NCI-H1092 treated with DMSO at 0.1 percent for 48 hours (cell line): Measurements from ENCODE around the gene PTPRH.
A peak's percentile ranks its signal among the peaks of the same experiment; 100 is the strongest.

ENCODE experiments used
- DNase-seq: peaks from one replicate; lab custom pipeline; 2025; lab: John Stamatoyannopoulos, UW

Gene PTPRH, protein sequence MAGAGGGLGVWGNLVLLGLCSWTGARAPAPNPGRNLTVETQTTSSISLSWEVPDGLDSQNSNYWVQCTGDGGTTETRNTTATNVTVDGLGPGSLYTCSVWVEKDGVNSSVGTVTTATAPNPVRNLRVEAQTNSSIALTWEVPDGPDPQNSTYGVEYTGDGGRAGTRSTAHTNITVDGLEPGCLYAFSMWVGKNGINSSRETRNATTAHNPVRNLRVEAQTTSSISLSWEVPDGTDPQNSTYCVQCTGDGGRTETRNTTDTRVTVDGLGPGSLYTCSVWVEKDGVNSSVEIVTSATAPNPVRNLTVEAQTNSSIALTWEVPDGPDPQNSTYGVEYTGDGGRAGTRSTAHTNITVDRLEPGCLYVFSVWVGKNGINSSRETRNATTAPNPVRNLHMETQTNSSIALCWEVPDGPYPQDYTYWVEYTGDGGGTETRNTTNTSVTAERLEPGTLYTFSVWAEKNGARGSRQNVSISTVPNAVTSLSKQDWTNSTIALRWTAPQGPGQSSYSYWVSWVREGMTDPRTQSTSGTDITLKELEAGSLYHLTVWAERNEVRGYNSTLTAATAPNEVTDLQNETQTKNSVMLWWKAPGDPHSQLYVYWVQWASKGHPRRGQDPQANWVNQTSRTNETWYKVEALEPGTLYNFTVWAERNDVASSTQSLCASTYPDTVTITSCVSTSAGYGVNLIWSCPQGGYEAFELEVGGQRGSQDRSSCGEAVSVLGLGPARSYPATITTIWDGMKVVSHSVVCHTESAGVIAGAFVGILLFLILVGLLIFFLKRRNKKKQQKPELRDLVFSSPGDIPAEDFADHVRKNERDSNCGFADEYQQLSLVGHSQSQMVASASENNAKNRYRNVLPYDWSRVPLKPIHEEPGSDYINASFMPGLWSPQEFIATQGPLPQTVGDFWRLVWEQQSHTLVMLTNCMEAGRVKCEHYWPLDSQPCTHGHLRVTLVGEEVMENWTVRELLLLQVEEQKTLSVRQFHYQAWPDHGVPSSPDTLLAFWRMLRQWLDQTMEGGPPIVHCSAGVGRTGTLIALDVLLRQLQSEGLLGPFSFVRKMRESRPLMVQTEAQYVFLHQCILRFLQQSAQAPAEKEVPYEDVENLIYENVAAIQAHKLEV

DNA sequence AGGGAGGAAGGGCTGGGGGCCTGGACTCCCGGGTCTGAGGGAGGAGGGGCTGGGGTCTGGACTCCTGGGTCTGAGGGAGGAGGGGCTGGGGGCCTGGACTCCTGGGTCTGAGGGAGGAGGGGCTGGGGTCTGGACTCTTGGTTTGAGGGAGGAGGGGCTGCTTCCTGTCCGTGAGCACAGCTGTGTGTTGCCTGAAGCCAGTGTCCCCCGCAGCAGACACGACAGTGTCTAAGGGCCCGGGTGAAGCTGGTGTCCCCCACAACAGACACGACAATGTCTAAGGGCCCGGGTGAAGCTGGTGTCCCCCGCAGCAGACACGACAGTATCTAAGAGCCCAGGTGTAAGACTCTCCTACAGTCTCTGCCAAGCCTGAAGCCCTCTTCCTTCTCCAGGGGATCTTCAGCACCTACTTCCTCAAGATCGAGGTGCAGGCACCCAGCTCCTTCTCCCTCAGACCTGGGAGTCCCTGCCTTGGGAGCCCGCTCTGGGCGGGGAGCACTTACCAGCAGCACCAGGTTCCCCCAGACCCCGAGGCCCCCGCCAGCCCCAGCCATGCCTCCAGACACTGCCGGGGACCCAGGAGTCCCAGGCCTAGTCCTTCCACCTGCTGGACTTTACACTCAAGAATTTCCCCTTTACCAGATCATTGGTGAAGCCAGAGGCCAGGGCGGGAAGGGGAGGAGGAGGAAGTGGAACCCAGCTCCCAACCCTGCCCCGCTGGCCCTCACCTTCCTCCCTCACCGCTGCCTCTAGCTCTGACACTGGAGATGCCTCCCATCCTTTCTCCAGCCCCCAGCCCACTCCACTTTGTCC lies at the start of gene PTPRH:
Gene PTPRH (minus strand): TSS at position 622 of the 813 bp plus-strand sequence. CDS start 68 bp downstream, at position 554.
- DNase-seq: no peak

DNA sequence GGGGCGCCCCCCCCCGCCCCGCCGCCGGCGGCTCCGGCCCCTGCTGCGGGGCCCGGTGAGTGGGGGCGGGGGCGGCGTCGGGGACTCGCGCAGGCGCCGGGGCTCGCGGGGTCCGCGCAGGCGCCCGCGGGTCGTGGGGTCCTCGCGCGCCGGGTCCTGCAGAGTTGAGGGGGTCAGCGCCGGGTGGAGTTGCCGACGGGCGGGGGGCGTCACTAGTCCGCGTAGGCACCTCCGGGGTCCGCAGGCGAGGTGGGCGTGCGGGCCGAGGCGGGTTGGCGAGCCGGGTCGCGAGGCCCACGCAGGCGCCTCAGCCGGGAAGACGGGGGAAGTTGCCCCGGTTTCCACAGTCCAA lies 49.2 kb upstream of the PTPRH start:
- no peak for DNase-seq

DNA sequence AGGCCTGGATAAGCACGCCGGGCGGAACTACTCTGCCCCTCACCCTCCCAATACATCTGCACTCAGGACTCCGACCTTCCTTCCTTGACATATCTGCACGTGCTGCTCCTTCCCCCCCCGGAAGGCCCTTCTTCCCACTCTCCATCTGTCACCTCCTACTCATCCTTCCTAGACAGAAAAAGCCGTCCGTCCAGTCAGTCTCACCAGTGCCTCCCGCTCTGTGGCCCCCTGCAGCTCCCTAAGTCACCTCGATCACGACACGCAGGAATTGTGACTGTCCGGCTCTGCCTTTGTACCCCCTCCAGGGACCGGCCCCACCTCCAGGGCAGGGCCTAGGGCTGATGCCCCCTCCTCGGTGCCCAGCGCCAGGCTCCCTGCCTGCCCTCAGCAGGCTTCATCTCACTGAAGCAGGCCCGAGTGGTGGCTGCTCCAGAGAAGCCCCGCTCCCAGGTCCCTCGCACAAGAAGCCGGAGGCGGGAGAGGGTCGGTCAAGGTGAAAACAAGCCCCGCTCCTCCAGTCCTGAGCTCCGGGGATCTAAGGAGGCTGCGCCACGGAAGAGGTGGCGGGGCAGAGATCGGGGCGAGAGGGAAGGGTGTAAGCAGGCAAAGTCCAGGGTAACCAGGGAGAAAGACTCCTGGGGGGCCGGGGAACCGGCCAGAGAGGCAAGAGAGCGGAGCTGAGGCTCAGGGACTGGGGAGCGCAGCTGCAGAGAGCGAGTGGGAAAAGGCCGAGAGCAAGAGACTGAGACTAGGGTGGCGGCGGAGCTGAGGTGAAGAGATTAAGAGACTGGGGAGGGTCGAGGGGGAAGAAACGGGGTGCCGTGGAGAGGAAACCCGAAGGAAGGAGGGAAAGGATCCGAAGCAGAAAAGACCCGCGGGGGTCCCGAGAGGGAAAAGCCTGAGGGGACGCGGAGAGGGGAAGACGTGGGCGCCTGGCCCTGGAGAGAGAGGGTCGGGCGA lies 48.4 kb upstream of the PTPRH start:
- no peak for DNase-seq

DNA sequence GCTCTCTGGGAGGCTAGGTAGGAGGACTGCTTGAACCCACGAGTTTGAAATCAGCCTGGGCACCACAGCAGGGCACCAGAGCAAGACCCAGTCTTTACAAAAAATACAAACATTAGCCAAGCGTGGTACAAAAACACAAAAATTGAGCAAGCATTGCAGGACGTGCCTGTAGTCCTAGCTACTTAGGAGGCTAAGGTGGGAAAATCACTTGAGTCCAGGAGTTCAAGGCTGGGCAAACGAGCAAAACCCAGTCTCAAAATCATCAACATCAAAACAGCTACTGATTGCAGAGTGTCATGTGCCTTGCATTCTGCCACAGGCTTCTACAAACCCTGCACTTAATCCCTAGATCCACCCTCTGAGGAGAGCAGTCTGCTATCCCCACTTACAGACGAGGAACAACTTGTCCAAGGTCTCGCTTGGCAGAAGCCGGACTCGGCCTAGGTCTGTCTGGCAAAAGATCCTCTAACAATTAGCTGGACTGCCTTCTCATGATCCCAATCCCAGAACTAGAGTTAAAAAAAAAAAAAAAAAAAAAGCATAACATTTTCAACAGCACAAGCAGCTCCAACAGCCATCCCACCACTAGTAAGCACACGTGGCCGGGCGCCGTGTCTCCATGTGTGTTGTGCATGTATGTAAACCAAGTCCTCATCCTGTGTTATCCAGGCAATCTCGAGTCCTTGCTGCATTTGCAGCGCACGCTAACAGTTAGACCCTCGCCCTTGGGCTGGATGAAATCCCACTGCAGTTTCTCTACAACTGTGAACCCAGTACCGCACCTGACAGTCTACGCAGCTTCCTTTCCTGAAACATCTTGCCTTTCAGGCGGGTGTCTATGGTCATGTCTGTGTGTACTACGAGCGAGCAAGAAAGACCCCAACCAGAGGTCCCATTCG lies 47.5 kb upstream of the PTPRH start:
- DNase-seq: no peak

DNA sequence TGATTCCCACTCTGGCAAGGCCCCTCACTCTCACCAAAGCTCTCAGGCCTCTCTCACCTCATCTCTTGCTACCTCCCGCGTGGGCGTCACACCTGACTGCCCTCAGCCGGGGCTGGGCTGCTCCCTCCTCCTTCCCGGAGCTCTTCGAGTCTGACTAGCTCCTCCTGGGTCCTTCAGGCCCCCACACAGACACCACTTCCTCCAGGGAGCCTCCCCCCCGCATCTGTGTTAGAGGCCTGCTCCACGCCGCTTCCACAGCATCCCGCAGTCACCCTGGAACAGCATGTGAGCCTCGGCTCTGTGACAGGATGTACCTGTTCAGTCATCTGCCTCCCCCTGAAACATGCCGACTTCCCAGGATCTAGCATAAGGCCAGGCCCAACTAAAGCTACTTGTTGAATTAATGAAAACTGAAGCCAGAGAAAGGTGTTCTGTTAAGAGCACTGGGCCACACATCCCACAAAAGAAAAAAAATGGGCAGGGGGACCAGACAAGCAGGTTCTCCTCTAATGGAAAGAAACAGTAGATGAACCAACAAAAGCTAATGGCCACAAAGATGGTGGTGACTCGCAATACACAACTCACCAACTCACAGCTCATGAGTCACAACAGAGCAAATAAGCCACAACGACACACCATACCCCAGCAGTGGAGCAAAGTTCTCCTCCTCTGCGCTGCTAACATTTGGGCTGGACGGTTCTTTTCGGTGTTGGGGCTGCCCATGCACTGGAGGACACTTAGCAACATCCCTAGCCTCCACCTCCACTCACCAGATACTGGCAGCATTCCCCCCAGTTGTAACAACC lies 46.5 kb upstream of the PTPRH start:
- DNase-seq: no peak

DNA sequence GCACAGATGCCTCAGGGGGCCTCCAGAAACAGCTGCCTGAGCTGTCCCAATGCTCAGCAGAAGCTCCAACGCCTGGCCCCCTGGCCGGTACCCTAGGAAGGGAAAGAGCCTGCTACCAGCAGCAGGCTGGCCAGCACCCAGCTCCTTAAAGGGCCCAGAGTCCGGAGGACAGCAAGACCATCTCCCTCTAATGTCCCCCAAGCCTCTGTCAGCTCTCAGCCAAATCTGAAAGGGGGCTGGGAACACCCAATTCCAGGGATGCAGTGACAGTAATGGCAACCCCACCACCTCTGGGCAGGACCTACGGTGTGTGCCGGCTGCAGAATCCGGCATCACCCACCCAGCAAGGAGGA lies 45.3 kb upstream of the PTPRH start:
- DNase-seq: no peak

DNA sequence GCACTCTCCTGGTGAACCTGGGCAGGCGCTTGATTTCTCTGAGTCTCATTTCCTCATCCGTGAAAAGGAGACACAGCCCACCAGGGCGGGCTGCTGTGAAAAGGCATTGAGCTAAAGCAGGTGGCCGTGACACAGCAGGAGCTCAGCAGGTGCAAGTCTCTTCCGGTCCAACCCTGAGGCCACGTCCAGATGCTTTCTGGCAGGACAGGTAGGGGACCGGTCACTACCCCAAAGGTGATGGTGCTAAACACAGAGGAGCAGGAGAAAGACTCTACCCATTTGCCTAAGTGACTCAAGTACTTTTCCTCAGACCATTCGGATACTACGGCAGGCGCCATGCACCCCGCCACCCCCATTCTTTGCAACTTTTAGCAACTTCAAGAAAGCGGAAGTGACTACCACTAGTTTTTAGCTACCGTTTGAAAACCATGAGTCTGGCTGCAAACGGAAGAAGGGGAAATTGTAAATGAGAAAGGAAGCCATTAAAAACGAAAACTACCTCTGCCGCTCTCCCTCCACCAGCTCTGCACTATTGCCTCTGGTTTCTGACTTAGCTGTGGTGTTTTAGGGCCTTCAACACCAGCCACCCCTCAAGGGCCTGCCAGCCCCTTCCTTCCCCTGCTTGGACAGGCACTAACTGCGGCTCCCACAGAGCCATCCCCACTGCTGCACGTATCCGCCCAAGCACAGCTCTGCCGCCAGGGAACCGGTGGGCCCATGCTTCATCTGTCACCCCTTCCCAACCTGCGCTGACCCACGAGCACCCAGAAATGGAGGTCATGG lies 44.7 kb upstream of the PTPRH start:
- peak; percentile 11 for DNase-seq

DNA sequence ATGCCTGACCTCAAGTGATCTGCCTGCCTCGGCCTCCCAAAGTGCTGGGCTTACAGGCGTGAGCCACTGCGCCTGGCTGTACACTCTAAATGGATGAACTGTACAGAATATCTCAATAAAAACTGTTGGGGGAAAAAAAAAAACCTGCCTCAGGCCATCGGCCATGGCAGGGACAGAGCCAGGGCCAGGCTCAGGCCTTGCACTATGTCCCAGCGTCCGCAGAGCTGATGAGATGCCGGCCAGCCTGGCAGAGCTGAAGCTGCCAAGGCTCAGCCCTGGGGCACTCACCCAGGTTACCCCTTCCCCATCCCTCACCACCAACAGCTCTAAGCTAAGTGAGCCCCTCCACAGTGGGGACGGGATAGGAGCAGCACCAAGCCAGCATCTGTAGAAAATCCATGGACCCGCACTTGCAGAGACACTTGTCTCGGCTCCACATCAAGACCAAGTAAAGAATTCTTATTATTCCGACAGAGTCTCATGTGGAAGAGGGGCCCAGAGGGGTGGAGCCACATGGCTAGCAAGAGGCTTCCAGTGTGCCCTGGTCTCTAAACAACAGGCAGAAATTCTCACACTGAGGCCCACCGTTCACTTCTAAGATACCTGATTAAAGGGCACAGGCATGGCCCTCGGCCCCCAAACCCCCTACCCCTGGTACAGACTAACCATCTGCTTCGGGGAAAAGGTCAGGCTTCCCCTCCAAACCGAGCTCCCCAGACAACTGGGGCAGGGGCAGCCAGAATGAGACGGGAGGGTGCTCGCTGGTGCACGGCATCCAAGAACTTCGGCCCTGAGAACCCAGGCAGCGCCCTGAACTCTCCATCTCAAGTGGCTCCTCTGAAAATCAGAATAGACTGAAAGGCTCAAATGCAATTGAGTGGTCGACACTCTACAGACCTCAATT lies 43.7 kb upstream of the PTPRH start:
- no peak for DNase-seq

DNA sequence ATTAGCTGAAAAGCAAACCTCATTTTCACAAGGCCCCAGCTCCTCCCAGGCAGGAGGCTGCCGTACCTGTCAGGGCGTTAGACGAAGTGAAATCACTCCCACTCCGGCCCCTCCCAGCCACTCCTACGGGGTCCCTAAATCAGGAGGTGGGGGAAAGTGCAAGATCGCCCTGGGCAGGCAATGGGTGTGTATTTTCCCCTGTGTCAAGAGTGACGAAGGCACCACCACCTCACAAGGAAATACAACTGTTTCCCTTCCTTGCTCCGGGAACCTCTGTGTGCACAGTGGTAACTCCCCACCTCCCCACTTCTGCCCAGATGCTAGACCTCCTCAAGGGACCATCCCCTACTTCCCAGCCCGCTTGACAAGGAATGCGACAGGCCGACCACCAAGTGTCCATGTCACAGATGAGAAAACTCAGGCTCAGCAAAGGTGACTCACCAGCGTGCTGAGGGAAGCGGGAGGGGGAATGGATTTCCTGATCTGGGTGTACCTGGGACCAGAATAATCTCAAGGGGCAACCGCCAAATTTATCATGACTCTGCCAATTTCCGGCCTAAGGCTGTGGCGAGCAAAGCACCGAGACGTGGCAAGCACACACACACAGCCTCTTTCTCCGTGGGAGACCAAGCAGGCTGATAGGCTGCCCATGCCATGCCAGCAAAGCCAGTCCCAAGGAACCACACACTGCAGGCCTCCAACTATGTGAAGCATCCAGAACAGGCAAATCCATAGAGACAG lies 42.2 kb upstream of the PTPRH start:
- no peak for DNase-seq

DNA sequence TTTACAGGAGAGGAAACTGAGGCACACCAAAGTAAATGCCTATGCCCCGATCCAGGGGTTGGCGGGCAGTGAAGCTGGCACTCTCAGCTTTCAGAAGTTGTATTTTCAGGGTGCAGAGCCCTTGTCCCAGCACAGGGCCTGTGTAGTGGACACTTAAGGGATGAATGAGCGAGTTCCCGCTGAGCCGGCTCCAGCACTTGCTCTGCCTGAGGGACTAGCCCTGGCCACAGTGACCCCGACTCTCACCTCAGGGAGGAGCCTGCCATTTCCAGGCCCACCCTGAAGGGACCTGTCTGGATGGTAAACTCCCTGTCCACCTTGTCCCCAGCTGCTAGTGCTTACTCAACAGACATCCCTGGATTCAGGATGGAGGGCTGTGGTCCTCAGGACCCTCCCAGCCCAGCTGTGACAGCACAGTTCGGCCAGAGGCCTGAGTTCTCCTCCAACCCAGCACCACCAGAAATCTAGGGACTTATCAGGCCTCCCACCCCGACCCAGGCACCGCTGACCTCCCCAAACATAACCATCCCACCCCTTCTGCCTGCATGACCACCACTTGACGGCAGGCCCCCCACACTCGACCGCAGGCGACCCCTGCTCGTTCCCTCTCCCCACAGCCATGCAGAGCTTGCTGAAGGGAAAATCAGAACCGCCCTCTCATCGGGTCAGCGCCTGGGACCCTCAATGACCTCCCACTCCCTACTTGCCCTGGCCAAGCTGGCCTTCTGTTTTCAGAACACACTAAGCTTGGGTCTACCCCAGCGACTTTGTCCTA lies 41.1 kb upstream of the PTPRH start:
- no peak for DNase-seq

DNA sequence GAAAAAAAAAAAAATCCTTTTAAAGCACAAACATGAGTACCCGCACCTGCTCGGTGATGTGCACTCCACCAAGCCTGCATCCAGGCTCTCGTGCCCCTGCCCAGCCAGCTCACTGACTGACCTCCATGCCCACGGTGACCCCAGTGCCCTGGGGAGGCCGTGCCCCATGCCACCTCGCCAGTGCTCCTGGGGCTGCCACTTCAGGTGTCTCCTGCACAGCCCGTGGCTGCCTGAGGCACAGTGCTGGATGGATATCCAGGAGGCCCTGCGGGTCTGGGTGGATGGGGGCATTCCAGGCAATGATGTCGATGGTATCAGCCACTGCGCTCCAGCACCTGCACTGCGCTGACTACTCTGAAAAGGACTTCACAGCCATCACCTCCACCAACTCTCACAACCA lies 40.5 kb upstream of the PTPRH start:
- DNase-seq: no peak

DNA sequence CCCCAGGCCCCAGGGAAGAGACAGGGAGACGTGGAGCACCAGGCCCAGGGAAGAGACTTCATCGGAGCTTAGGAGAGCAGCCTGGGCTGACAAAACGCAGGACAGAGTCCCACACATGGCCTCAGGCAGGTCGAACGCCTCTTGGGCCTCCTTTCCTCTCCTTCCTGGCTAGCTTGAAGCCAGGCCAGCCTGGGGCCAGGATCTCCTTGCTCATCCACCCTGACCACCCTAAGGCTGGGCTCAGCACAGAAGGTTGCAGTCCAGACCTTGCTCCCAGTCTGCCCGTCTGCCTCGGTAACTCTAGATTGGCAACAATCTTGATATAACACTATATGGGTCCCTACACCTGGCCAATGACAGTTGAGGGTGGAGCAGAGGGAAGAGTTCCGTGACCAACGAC lies 39.4 kb upstream of the PTPRH start:
- DNase-seq: no peak

DNA sequence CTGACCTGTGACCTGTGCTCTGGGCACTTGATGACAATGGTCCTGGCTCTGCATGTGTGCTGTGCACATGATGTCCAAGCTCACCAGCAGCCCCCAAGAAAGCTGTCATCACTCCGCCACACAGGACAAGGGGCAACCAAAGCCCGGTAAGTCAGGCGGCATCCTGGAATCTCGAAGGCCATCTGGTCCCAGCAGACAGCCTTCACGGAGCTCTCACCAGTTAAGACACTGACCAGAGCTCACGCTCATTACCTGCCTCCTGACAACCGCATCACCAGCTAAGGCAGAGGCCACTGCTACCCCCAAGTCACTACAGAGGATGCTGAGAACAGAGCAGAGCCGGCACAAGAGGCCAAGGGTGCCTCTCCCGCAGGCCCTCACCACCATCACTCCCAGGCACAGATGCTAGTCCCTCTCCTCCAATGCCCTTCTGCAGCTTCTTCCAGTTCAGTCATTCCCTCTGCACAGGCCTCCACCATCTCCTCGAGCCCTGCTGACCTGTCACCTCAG lies 38.9 kb upstream of the PTPRH start:
- DNase-seq: no peak

DNA sequence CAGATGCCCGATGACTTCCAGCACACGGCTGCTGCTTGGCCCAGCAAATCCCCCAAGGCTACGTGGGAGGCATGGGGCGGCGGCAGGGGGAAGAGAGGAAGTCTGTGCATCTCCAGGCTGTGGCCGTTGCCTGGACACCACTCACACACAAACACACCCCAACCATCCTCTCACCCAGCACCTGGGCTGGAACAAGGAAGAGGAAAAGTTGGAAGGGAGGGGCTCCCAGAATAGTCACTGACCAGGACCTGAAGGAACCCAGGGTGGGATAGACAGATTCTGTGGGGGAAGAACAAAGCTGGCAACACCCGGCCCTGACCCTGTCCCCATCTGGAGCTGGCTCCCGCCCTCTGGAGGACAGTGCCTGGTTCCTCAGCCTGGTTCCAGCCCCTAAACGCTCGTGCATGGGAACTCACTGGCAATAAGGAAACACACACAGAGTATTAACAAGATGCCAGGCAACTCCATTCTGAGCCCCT lies 38.4 kb upstream of the PTPRH start:
- DNase-seq: no peak
